Measurements from ENCODE around the gene DNAJB14. TPM values are rescaled to one million over a fixed set of nuclear protein-coding genes. Genes with fewer than 3 reads are reported as not detected.

DNAJB14 gene
- total RNA-seq, 2 experiments from 2014 or later: 40.0 to 42.5 TPM

DNA sequence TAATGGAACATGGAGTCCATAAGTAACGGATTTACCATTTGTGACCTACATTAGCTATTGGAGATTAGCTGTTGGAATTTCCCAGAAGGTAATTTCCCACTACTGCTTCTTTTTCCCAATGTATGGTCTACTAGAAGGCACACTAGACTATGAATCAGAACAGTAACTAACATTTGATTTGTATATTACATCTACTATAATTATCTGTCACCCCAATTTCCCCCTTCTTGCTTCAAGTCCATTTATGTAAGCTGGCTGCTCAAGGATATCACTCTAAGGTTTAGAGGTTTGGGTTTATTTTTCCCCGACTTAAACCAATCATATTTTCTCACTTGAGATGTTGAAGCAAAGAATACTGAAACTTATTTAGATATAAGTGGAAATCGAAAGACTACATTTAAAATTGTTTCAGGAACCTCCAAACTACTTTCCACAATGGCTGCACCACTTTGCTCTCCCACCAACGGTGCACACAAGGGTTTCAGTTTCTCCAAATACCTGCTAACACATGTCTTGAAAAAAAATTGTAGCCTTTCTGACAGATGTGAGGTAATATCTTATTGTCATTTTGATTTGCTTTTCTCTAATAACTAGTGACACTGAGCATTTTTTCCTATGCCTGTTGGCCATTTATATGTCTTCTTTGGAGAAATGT is 37.0 kb upstream of the DNAJB14 start:
- no peak for TF ChIP-seq CTCF (IDR thresholded peaks at IDR 0.05)
- intact Hi-C loops (cut with micrococcal nuclease): no loop called here
- Mint-ChIP-seq H3K4me1 (ENCODE audit: low read depth) (no peaks in the 10 kb centered on the region), H3K9me3 (no peaks in the 10 kb centered on the region), H3K36me3 (ENCODE audit: low read depth) (no peaks in the 10 kb centered on the region), H3K27me3 (peaks cover 3% of the 10 kb centered on the region), H3K27ac (no peak overlapping the region), H3K4me3 (no peak overlapping the region)
- ChIA-PET CTCF (no interaction called here), POLR2A (no interaction called here)
- DNase-seq (no peak), ATAC-seq (no peak)

- no peak overlapping the region for H3K27ac Mint-ChIP-seq
- H3K4me3 Mint-ChIP-seq: no peak overlapping the region
- ChIA-PET CTCF (no interaction called here), POLR2A (no interaction called here)
- no peak for TF ChIP-seq CTCF (IDR thresholded peaks at IDR 0.05)
- no peaks in the 10 kb centered on the region for H3K4me1 Mint-ChIP-seq (ENCODE audit: low read depth)
- H3K36me3 Mint-ChIP-seq (ENCODE audit: low read depth): no peaks in the 10 kb centered on the region
- H3K9me3 Mint-ChIP-seq: peaks cover 1% of the 10 kb centered on the region
- no peak for ATAC-seq
- intact Hi-C loops (cut with micrococcal nuclease): no loop called here
- peaks cover 3% of the 10 kb centered on the region for H3K27me3 Mint-ChIP-seq
- DNase-seq: no peak
These were observed 33.5 kb upstream of the DNAJB14 start for GRCh38 chr4:99979872-99980271.

- no peaks in the 10 kb centered on the region for H3K4me1 Mint-ChIP-seq (ENCODE audit: low read depth)
- no peak overlapping the region for H3K4me3 Mint-ChIP-seq
- no peaks in the 10 kb centered on the region for H3K36me3 Mint-ChIP-seq (ENCODE audit: low read depth)
- no peak for TF ChIP-seq CTCF (IDR thresholded peaks at IDR 0.05)
- ChIA-PET POLR2A (no interaction called here), CTCF (no interaction called here)
- H3K9me3 Mint-ChIP-seq: peaks cover 8% of the 10 kb centered on the region
- intact Hi-C loops (cut with micrococcal nuclease): no loop called here
- DNase-seq: no peak
- no peaks in the 10 kb centered on the region for H3K27me3 Mint-ChIP-seq
- no peak overlapping the region for H3K27ac Mint-ChIP-seq
- no peak for ATAC-seq
These were observed 25.2 kb upstream of the DNAJB14 start for GRCh38 chr4:99971453-99972111.

DNA sequence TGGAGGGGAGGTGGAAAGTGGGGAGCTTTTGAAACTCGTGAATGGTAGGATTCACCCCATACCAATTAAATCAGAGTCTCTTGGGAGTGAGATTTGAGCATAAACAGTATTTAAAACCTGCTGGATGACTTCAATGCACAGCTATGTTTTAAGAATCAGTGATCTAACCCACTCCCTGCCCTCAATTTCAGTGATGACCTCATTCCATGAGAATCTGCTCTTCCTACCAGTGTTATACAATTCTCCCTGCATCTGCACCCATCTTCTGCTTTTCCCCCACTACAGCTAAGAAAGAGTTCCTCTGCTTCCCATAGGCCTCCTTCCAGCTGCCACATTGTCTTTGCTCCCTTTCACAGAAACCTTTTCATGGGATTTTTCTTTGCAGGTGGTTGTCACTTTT is 21.9 kb upstream of the DNAJB14 start:
- H3K4me1 Mint-ChIP-seq (ENCODE audit: low read depth): peaks cover 17% of the 10 kb centered on the region
- intact Hi-C loops (cut with micrococcal nuclease): no loop called here
- H3K36me3 Mint-ChIP-seq (ENCODE audit: low read depth): no peaks in the 10 kb centered on the region
- H3K27me3 Mint-ChIP-seq: no peaks in the 10 kb centered on the region
- ATAC-seq (no peak), DNase-seq (no peak)
- no peak overlapping the region for H3K27ac Mint-ChIP-seq
- CTCF ChIA-PET: no interaction called here
- POLR2A ChIA-PET: no interaction called here
- H3K9me3 Mint-ChIP-seq: no peaks in the 10 kb centered on the region
- H3K4me3 Mint-ChIP-seq: no peak overlapping the region
- no peak for TF ChIP-seq CTCF (IDR thresholded peaks at IDR 0.05)

GRCh38 chr4:99966692-99967091 is 20.3 kb upstream of the DNAJB14 start:
- no peak overlapping the region for H3K4me3 Mint-ChIP-seq
- no peak for DNase-seq

More at GRCh38 chr4:99966692-99967091, 20.3 kb upstream of the DNAJB14 start:
- Mint-ChIP-seq H3K27ac (no peak overlapping the region), H3K9me3 (no peaks in the 10 kb centered on the region), H3K4me1 (ENCODE audit: low read depth) (peaks cover 17% of the 10 kb centered on the region), H3K36me3 (ENCODE audit: low read depth) (no peaks in the 10 kb centered on the region), H3K27me3 (no peaks in the 10 kb centered on the region)
- ATAC-seq: no peak
- ChIA-PET POLR2A (interaction anchor here (0.5 to 0.7 kb wide), 2 partner anchors 17 to 19 kb away, joined by 3 read pairs; partner anchors contain the start of gene H2AZ1), CTCF (no interaction called here)
- intact Hi-C loops (cut with micrococcal nuclease): no loop called here
- no peak for TF ChIP-seq CTCF (IDR thresholded peaks at IDR 0.05)

All from activated CD8-positive, alpha-beta T cell treated with anti-CD3 and anti-CD28 coated beads for 36 hours (primary cell).